Mucosa of descending colon (tissue), 3 donors: ENCODE data around the gene SRD5A3. TPM values are rescaled to one million over a fixed set of nuclear protein-coding genes. Genes with fewer than 3 reads are reported as not detected.

ENCODE experiments used
- ATAC-seq: fragments of 200-7000 bp; cut with Tn5 transposase; one replicate; pipeline ENCODE4 v1.9.1; 2020; ENCODE audit warnings: mild to moderate bottlenecking, moderate library complexity
- DNase-seq, 3 donors: peaks; one replicate each; pipeline ENCODE4 v3.0.0-alpha.2; 2020
- H3K36me3 ChIP-seq: fragments of 200-600 bp; one replicate; pipeline ENCODE4 v1.8.0; 2021; ENCODE audit warnings: low read depth, mild to moderate bottlenecking
- H3K4me1 ChIP-seq: fragments of 200-600 bp; one replicate; pipeline ENCODE4 v1.8.0; 2021; ENCODE audit warnings: low read depth, mild to moderate bottlenecking
- H3K4me3 ChIP-seq: fragments of 200-600 bp; one replicate; pipeline ENCODE4 v1.8.0; 2021; ENCODE audit warnings: mild to moderate bottlenecking
- H3K9me3 ChIP-seq: fragments of 200-600 bp; one replicate; pipeline ENCODE4 v1.8.0; 2021; ENCODE audit warnings: mild to moderate bottlenecking
- CTCF ChIP-seq: fragments of 200-600 bp; IDR thresholded peaks from one replicate; pipeline ENCODE4 v1.8.0; 2022; ENCODE audit warnings: antibody characterized with exemption, mild to moderate bottlenecking
- intact Hi-C, 2 donors: fragments of 100-400 bp; cut with DNase I in 1 of 2; cut with micrococcal nuclease in 1 of 2; formaldehyde crosslinking; loops; one replicate each; pipeline versions ENCODE4 v1.11.0 to v1.11.1; 2022; cut with DNase I, micrococcal nuclease
- total RNA-seq, 3 donors: library from RNA; stranded (reverse); fragmentation: NEBNext Ultra II Directional in 2 of 3; extraction: Animal tissue kit (Norgen Biotek cat#: 25700) in 2 of 3; gene quantifications; one replicate each; pipeline versions ENCODE4 v1.2.1 to v1.2.4, GENCODE V29; 2021 to 2023
- donor health status: DM: no; HTN: no; CAD: no; lungs with moderate emphysema.
- donor health status: DM: no; HTN: no; CAD: no.
- donor health status: DM: no; HTN: yes; CAD: no.

SRD5A3 gene
- total RNA-seq, 3 donors from 2014 or later, result 5.9 to 14.7 (median 14.0) TPM

- H3K9me3 ChIP-seq, result no peaks in the 10 kb centered on the region
- no peak for TF ChIP-seq CTCF
- DNase-seq, result peak in 1 of 3 donors; percentile 9
- no peak overlapping the region for H3K4me3 ChIP-seq
- no peaks in the 10 kb centered on the region for H3K4me1 ChIP-seq
- no peaks in the 10 kb centered on the region for H3K36me3 ChIP-seq
- ATAC-seq, result no peak
- intact Hi-C loops, result no loop called here
Observed at GRCh38 chr4:55311792-55312488, 34.1 kb upstream of the SRD5A3 start.

GRCh38 chr4:55312489-55313101 is 33.4 kb upstream of the SRD5A3 start:
- intact Hi-C loops, result no loop called here
- TF ChIP-seq CTCF, result no peak
- H3K36me3 ChIP-seq, result no peaks in the 10 kb centered on the region

GRCh38 chr4:55314141-55314820 is 31.8 kb upstream of the SRD5A3 start:
- no peaks in the 10 kb centered on the region for H3K4me1 ChIP-seq
- TF ChIP-seq CTCF, result no peak
- no peak overlapping the region for H3K4me3 ChIP-seq
- H3K36me3 ChIP-seq, result no peaks in the 10 kb centered on the region
- no peaks in the 10 kb centered on the region for H3K9me3 ChIP-seq
- DNase-seq, result no peak
- intact Hi-C loops, result no loop called here
- ATAC-seq, result no peak

More at GRCh38 chr4:55312489-55313101, 33.4 kb upstream of the SRD5A3 start:
- Histone ChIP-seq H3K4me1 (no peaks in the 10 kb centered on the region), H3K9me3 (no peaks in the 10 kb centered on the region), H3K4me3 (no peak overlapping the region)
- ATAC-seq, result peak; percentile 64
- DNase-seq, result peak in 1 of 3 donors; percentile 57

- no peak for ATAC-seq
Observed at GRCh38 chr4:55318175-55319129, 27.6 kb upstream of the SRD5A3 start.

More at GRCh38 chr4:55318175-55319129, 27.6 kb upstream of the SRD5A3 start:
- no peak for TF ChIP-seq CTCF
- Histone ChIP-seq H3K36me3 (no peaks in the 10 kb centered on the region), H3K4me1 (no peaks in the 10 kb centered on the region), H3K4me3 (no peak overlapping the region), H3K9me3 (no peaks in the 10 kb centered on the region)
- intact Hi-C loops, result no loop called here
- no peak for DNase-seq
